Neural progenitor cell (in vitro differentiated cells): ENCODE data around the gene ARHGEF11. TPM values are rescaled to one million over a fixed set of nuclear protein-coding genes. Genes with fewer than 3 reads are reported as not detected.
A peak's percentile ranks its signal among the peaks of the same experiment; 100 is the strongest.

Experiments used
- DNase-seq: peaks from one replicate; pipeline ENCODE4 v3.0.0-alpha.2; 2016; ENCODE audit warnings: low spot score
- H2AFZ ChIP-seq: fragments of 200-600 bp; sonication (generic); replicated peaks from 2 replicates; pipeline ENCODE4 v1.6.1; 2016; ENCODE audit warnings: antibody characterized with exemption
- H3F3A ChIP-seq: fragments of 200-600 bp; sonication (generic); 2 replicates; pipeline ENCODE4 v1.6.1; 2016; ENCODE audit warnings: antibody characterized with exemption, low read depth
- H3K27ac ChIP-seq: fragments of 200-600 bp; sonication (generic); 2 replicates; pipeline ENCODE4 v1.5.1; 2016; ENCODE audit warnings: mild to moderate bottlenecking
- H3K27me3 ChIP-seq: fragments of 200-600 bp; sonication (generic); 2 replicates; pipeline ENCODE4 v1.6.1; 2016; ENCODE audit warnings: mild to moderate bottlenecking, moderate library complexity
- H3K36me3 ChIP-seq: fragments of 200-600 bp; sonication (generic); 2 replicates; pipeline ENCODE4 v1.5.1; 2016
- H3K4me1 ChIP-seq: fragments of 200-600 bp; sonication (generic); 2 replicates; pipeline ENCODE4 v1.6.1; 2016; ENCODE audit warnings: mixed run types
- H3K4me2 ChIP-seq: fragments of 200-600 bp; sonication (generic); 2 replicates; pipeline ENCODE4 v1.6.1; 2016
- H3K4me3 ChIP-seq: fragments of 200-600 bp; sonication (generic); 2 replicates; pipeline ENCODE4 v1.5.1; 2016
- H3K79me2 ChIP-seq: fragments of 200-600 bp; sonication (generic); 2 replicates; pipeline ENCODE4 v1.6.1; 2016; ENCODE audit warnings: low read depth
- H3K9ac ChIP-seq: fragments of 200-600 bp; sonication (generic); 2 replicates; pipeline ENCODE4 v1.6.1; 2016
- H3K9me3 ChIP-seq: fragments of 200-600 bp; sonication (generic); 2 replicates; pipeline ENCODE4 v1.5.1; 2016; ENCODE audit warnings: low read depth
- H4K20me1 ChIP-seq: fragments of 200-600 bp; sonication (generic); 2 replicates; pipeline ENCODE4 v1.6.1; 2016; ENCODE audit warnings: low read depth
- H3K27ac Mint-ChIP-seq: 3 replicates; pipeline ENCODE4 v1.8.0; 2021; ENCODE audit warnings: mixed read lengths
- H3K27me3 Mint-ChIP-seq: 2 replicates; pipeline ENCODE4 v1.8.0; 2022; ENCODE audit warnings: low read depth, mild to moderate bottlenecking, inconsistent platforms, moderate library complexity, mixed read lengths; ENCODE audit not compliant: insufficient read depth
- H3K36me3 Mint-ChIP-seq: 3 replicates; pipeline ENCODE4 v1.8.0; 2021; ENCODE audit warnings: mixed read lengths
- H3K4me1 Mint-ChIP-seq: 3 replicates; pipeline ENCODE4 v1.8.0; 2021; ENCODE audit warnings: mixed read lengths
- H3K4me3 Mint-ChIP-seq: 3 replicates; pipeline ENCODE4 v1.8.0; 2021; ENCODE audit warnings: mild to moderate bottlenecking, moderate library complexity, mixed read lengths
- H3K9me3 Mint-ChIP-seq: 3 replicates; pipeline ENCODE4 v1.8.0; 2020; ENCODE audit warnings: mixed read lengths
- CTCF ChIP-seq: fragments of 200-600 bp; sonication (generic); IDR thresholded peaks from 2 replicates; pipeline ENCODE4 v1.5.1; 2017; ENCODE audit warnings: antibody characterized with exemption, mild to moderate bottlenecking
- EZH2 ChIP-seq: fragments of 200-600 bp; sonication (generic); IDR thresholded peaks from 2 replicates; pipeline ENCODE4 v1.6.1; 2017; ENCODE audit warnings: antibody characterized with exemption, mild to moderate bottlenecking, moderate library complexity
- EZH2phosphoT487 ChIP-seq: fragments of 200-600 bp; sonication (generic); IDR thresholded peaks from 2 replicates; pipeline ENCODE4 v1.6.1; 2017; ENCODE audit warnings: antibody characterized with exemption
- total RNA-seq: library from RNA; depleted of rRNA; stranded (reverse); fragments of >200 nt; gene quantifications from 2 replicates; pipeline ENCODE4 v1.2.3, GENCODE V29; 2015; ENCODE audit warnings: low replicate concordance

Gene ARHGEF11
- total RNA-seq, 1 donor from 2014 or later: 31.9 TPM

- H3K79me2 ChIP-seq: no peaks in the 10 kb centered on the region
- H3K4me2 ChIP-seq: no peak overlapping the region
- no peaks in the 10 kb centered on the region for H3K36me3 ChIP-seq
- H3K9ac ChIP-seq: no peak overlapping the region
- no peaks in the 10 kb centered on the region for H3K9me3 Mint-ChIP-seq
- peak overlapping the region; percentile 52 for H3K4me3 Mint-ChIP-seq
- no peaks in the 10 kb centered on the region for H3F3A ChIP-seq
- TF ChIP-seq EZH2 (no peak), EZH2phosphoT487 (no peak), CTCF (no peak)
- no peaks in the 10 kb centered on the region for H3K27me3 ChIP-seq
- H3K4me1 Mint-ChIP-seq: no peaks in the 10 kb centered on the region
- H3K4me1 ChIP-seq: no peaks in the 10 kb centered on the region
- peaks cover 59% of the 10 kb centered on the region for H3K36me3 Mint-ChIP-seq
- no peak overlapping the region for H3K27ac ChIP-seq
- DNase-seq: no peak
- H3K4me3 ChIP-seq: no peak overlapping the region
- no peak overlapping the region for H3K27ac Mint-ChIP-seq
- no peaks in the 10 kb centered on the region for H4K20me1 ChIP-seq
- H3K27me3 Mint-ChIP-seq: peaks cover 10% of the 10 kb centered on the region
- no peak overlapping the region for H2AFZ ChIP-seq
- H3K9me3 ChIP-seq: no peaks in the 10 kb centered on the region
Measured at GRCh38 chr1:156958247-156958714, 87.3 kb downstream of the ARHGEF11 start.

GRCh38 chr1:156957634-156958033 lies 87.9 kb downstream of the ARHGEF11 start:
- H3K27ac Mint-ChIP-seq: no peak overlapping the region
- H3F3A ChIP-seq: no peaks in the 10 kb centered on the region
- no peak for TF ChIP-seq EZH2
- no peak for TF ChIP-seq EZH2phosphoT487
- no peak for TF ChIP-seq CTCF
- H3K27me3 ChIP-seq: no peaks in the 10 kb centered on the region
- H3K9me3 Mint-ChIP-seq: no peaks in the 10 kb centered on the region
- H3K36me3 Mint-ChIP-seq: peaks cover 54% of the 10 kb centered on the region
- H3K36me3 ChIP-seq: no peaks in the 10 kb centered on the region
- no peaks in the 10 kb centered on the region for H3K9me3 ChIP-seq
- no peak overlapping the region for H3K4me3 ChIP-seq
- no peaks in the 10 kb centered on the region for H3K4me1 ChIP-seq
- H3K9ac ChIP-seq: no peak overlapping the region
- no peaks in the 10 kb centered on the region for H4K20me1 ChIP-seq
- no peak overlapping the region for H3K27ac ChIP-seq
- H3K27me3 Mint-ChIP-seq: peaks cover 10% of the 10 kb centered on the region
- H3K4me2 ChIP-seq: no peak overlapping the region
- H3K4me3 Mint-ChIP-seq: no peak overlapping the region
- no peaks in the 10 kb centered on the region for H3K4me1 Mint-ChIP-seq
- DNase-seq: no peak
- H2AFZ ChIP-seq: no peak overlapping the region
- no peaks in the 10 kb centered on the region for H3K79me2 ChIP-seq

- no peak overlapping the region for H3K4me2 ChIP-seq
- H3K27me3 ChIP-seq: no peaks in the 10 kb centered on the region
- H3K9ac ChIP-seq: no peak overlapping the region
- H3K9me3 ChIP-seq: no peaks in the 10 kb centered on the region
- H3K4me1 Mint-ChIP-seq: no peaks in the 10 kb centered on the region
- no peak overlapping the region for H2AFZ ChIP-seq
- H3K4me1 ChIP-seq: no peaks in the 10 kb centered on the region
- DNase-seq: no peak
- H3K27me3 Mint-ChIP-seq: peaks cover 9% of the 10 kb centered on the region
- no peaks in the 10 kb centered on the region for H4K20me1 ChIP-seq
- peaks cover 51% of the 10 kb centered on the region for H3K36me3 Mint-ChIP-seq
- H3K36me3 ChIP-seq: no peaks in the 10 kb centered on the region
- no peaks in the 10 kb centered on the region for H3K9me3 Mint-ChIP-seq
- no peaks in the 10 kb centered on the region for H3K79me2 ChIP-seq
- no peak overlapping the region for H3K27ac ChIP-seq
- no peaks in the 10 kb centered on the region for H3F3A ChIP-seq
- H3K4me3 ChIP-seq: no peak overlapping the region
- no peak for TF ChIP-seq CTCF
- no peak for TF ChIP-seq EZH2
- TF ChIP-seq EZH2phosphoT487: no peak
- H3K4me3 Mint-ChIP-seq: no peak overlapping the region
- no peak overlapping the region for H3K27ac Mint-ChIP-seq
Measured at GRCh38 chr1:156956333-156956732, 89.2 kb downstream of the ARHGEF11 start.
